Measurements from ENCODE around the gene TPCN2. TPM values are rescaled to one million over a fixed set of nuclear protein-coding genes. Genes with fewer than 3 reads are reported as not detected.

The TPCN2 gene
- total and polyA plus RNA-seq, 2 of the 8 experiments (the other 6 are each of a cell fraction or from before 2014, with no cell fraction given) = 9.7 to 18.6 TPM

- FAIRE-seq = no peak
Measured at GRCh38 chr11:69154211-69154913, 105.6 kb downstream of the TPCN2 start.

More at GRCh38 chr11:69154211-69154913, 105.6 kb downstream of the TPCN2 start:
- WGBS, 2 experiments (ENCODE audit: extremely low coverage in 1 of 2, insufficient coverage in 1 of 2, insufficient read length in 1 of 2, insufficient replicate concordance in 2 of 2, low coverage in 1 of 2, low lambda C conversion rate in 2 of 2, missing lambda C conversion rate in 1 of 2) = 86% methylated on average over 12 of the region's 21 CpGs; no CpG with 5 or more reads in 1 of the 2 experiments
- Histone ChIP-seq H3K18ac (ENCODE audit: extremely low read depth, low read length) (no peak overlapping the region), H3K27me3 (replicated peaks in 1 of 4; ENCODE audit: control insufficient read depth in 3 of 4, extremely low read depth in 1 of 4, insufficient read depth in 3 of 4, low read length in 3 of 4) (no peaks in the 10 kb centered on the region), H4K20me1 (replicated peaks in 1 of 2; ENCODE audit: control insufficient read depth in 1 of 2, insufficient read depth in 2 of 2, low read length in 2 of 2) (no peaks in the 10 kb centered on the region), H4K91ac (replicated peaks; ENCODE audit: insufficient read length, low read length) (no peak overlapping the region), H3K4me3 (ENCODE audit: extremely low read depth in 1 of 4, insufficient read depth in 2 of 4, low read depth in 3 of 4, low read length in 4 of 4) (no peak overlapping the region), H3K4me1 (replicated peaks in 1 of 4; ENCODE audit: control insufficient read depth in 3 of 4, insufficient read depth in 4 of 4, low read length in 3 of 4) (peaks cover 0 to 10% (median 5%) of the 10 kb centered on the region in 4 experiments), H2AFZ (ENCODE audit: low read length) (no peak overlapping the region), H3K9me3 (ENCODE audit: insufficient read depth in 2 of 2, low read depth in 1 of 2, low read length in 1 of 2) (peaks cover 0 to 3% of the 10 kb centered on the region in 2 experiments; a peak in 1 of 4 replicates), H2BK20ac (ENCODE audit: low read length) (no peak overlapping the region), H2BK120ac (replicated peaks; ENCODE audit: low read depth, low read length) (no peak overlapping the region), H4K5ac (ENCODE audit: insufficient read length, low read depth, low read length) (no peak overlapping the region), H3K79me1 (ENCODE audit: low read depth, low read length) (no peaks in the 10 kb centered on the region), H3K23me2 (ENCODE audit: low read depth, low read length) (no peaks in the 10 kb centered on the region), H2AK5ac (ENCODE audit: low read depth, low read length) (no peak overlapping the region), H3K14ac (ENCODE audit: insufficient read length) (no peak overlapping the region), H2BK5ac (ENCODE audit: low read depth, low read length) (no peak overlapping the region), H3K56ac (replicated peaks; ENCODE audit: insufficient read length, low read depth, low read length) (no peak overlapping the region), H3K23ac (ENCODE audit: insufficient read length) (no peak overlapping the region), H2BK15ac (ENCODE audit: low read length) (no peak overlapping the region), H3K79me2 (ENCODE audit: control insufficient read depth in 1 of 2, insufficient read depth in 2 of 2, low read length in 2 of 2) (no peaks in the 10 kb centered on the region), H4K8ac (ENCODE audit: extremely low read depth, insufficient read depth, low read length) (no peak overlapping the region), H3K4ac (replicated peaks; ENCODE audit: insufficient read length, low read depth, low read length) (no peak overlapping the region), H3K4me2 (ENCODE audit: insufficient read depth in 1 of 2, low read depth in 2 of 2, low read length in 2 of 2) (no peak overlapping the region), H3K27ac (ENCODE audit: low read depth, low read length) (no peak overlapping the region), H2BK12ac (ENCODE audit: low read depth, low read length) (no peak overlapping the region), H3K36me3 (ENCODE audit: control insufficient read depth in 2 of 4, insufficient read depth in 4 of 4, low read length in 3 of 4) (no peaks in the 10 kb centered on the region), H3K9ac (replicated peaks in 1 of 4; ENCODE audit: extremely low read depth in 1 of 4, low read depth in 3 of 4, low read length in 3 of 4) (no peak overlapping the region)
- CTCF ChIA-PET (ENCODE audit: partially characterized antibody) = interaction anchor here (0.9 to 4.4 kb wide), 2 partner anchors 8 to 23 kb away, joined by 3 to 25 read pairs; no protein-coding TSS in a partner anchor
- POLR2A ChIA-PET (ENCODE audit: partially characterized antibody) = no interaction called here
- DNase-seq (ENCODE audit: low read depth in 1 of 2, low spot score in 2 of 2) = no peak
- no peak for TF ChIP-seq BACH1 (IDR thresholded peaks at IDR 0.05; ENCODE audit: low read length)
